ENCODE measurements around the gene LIMA1. TPM values are rescaled to one million over a fixed set of nuclear protein-coding genes. Genes with fewer than 3 reads are reported as not detected.

The LIMA1 gene
- total RNA-seq, 1 donor from 2014 or later, result 98.2 TPM

Other genes starting within 250 kb of the LIMA1 start
- gene ASIC1, start 225.9 kb downstream of the LIMA1 start, total RNA-seq, result 1.3 and 1.4 TPM in 2 replicates
- 24.2 and 27.9 TPM in 2 replicates for gene SMARCD1, start 198.2 kb downstream of the LIMA1 start, total RNA-seq
- gene GPD1, start 179.5 kb downstream of the LIMA1 start, total RNA-seq, result 0.26 and 0.53 TPM in 2 replicates
- gene COX14, start 171.3 kb downstream of the LIMA1 start, total RNA-seq, result 47.9 and 52.1 TPM in 2 replicates
- gene CERS5, start 116.2 kb downstream of the LIMA1 start, total RNA-seq, result 21.9 and 30.3 TPM in 2 replicates
- gene FAM186A, start 113.1 kb upstream of the LIMA1 start, total RNA-seq, result not detected in 2 replicates
- 28.3 and 29.2 TPM in 2 replicates for gene LARP4, start 117.4 kb upstream of the LIMA1 start, total RNA-seq
- gene DIP2B, start 221.5 kb upstream of the LIMA1 start, total RNA-seq, result 21.1 and 25.5 TPM in 2 replicates

Data from bronchial epithelial cell (primary cell).